Hematopoietic multipotent progenitor cell (in vitro differentiated cells): ENCODE data around the gene CPEB1. TPM values are rescaled to one million over a fixed set of nuclear protein-coding genes. Genes with fewer than 3 reads are reported as not detected.
A peak's percentile ranks its signal among the peaks of the same experiment; 100 is the strongest.
"Not testable (repeated sequence)": the region's sequence is repeated elsewhere in the genome, so short reads cannot be mapped to it uniquely, and the experiment has no call there.

ENCODE experiments used
- DNase-seq, 3 donors: peaks; one replicate each; pipeline ENCODE4 v3.0.0-alpha.2; 2011 to 2015; ENCODE audit warnings: low read depth in 2 of 3, low spot score in 2 of 3
- total RNA-seq: library from RNA; depleted of rRNA; stranded (reverse); fragments of >200 nt; gene quantifications from one replicate; pipeline ENCODE4 v1.2.3, GENCODE V29; 2012

The CPEB1 gene
- total RNA-seq, 1 donor, result 0.27 TPM

- DNase-seq, result no peak
Observed at GRCh38 chr15:82532383-82532990, 114.7 kb downstream of the CPEB1 start.

- DNase-seq, result no peak
Observed at GRCh38 chr15:82531496-82532382, 115.4 kb downstream of the CPEB1 start.

GRCh38 chr15:82530606-82531379, 116.4 kb downstream of the CPEB1 start:
- peak; percentile 52 to 72 (median 71) for DNase-seq

GRCh38 chr15:82530006-82530405, 117.2 kb downstream of the CPEB1 start:
- no peak for DNase-seq

GRCh38 chr15:82513587-82513986, 133.6 kb downstream of the CPEB1 start:
- DNase-seq, result not testable (repeated sequence)

- DNase-seq, result not testable (repeated sequence)
Observed at GRCh38 chr15:82507693-82508092, 139.5 kb downstream of the CPEB1 start.

GRCh38 chr15:82507087-82507486, 140.1 kb downstream of the CPEB1 start:
- DNase-seq, result not testable (repeated sequence)

- DNase-seq, result not testable (repeated sequence)
Observed at GRCh38 chr15:82505842-82506241, 141.3 kb downstream of the CPEB1 start.

- DNase-seq, result not testable (repeated sequence)
Observed at GRCh38 chr15:82504074-82504473, 143.1 kb downstream of the CPEB1 start.

- DNase-seq, result not testable (repeated sequence)
Observed at GRCh38 chr15:82502700-82503339, 144.3 kb downstream of the CPEB1 start.

GRCh38 chr15:82500772-82501171, 146.4 kb downstream of the CPEB1 start:
- DNase-seq, result not testable (repeated sequence)

GRCh38 chr15:82497978-82498377, 149.2 kb downstream of the CPEB1 start:
- not testable (repeated sequence) for DNase-seq

Other genes starting within 250 kb of the CPEB1 start
- gene GOLGA6L9, start 217.5 kb downstream of the CPEB1 start, total RNA-seq, result 1.3 TPM
- gene RPS17, start 106.9 kb downstream of the CPEB1 start, total RNA-seq, result 2,731 TPM
- gene AP3B2, start 62.5 kb upstream of the CPEB1 start, total RNA-seq, result 0.54 TPM
- gene FSD2, start 158.7 kb upstream of the CPEB1 start, total RNA-seq, result not detected
- 6.7 TPM for gene WHAMM, start 162.3 kb upstream of the CPEB1 start, total RNA-seq